GDM1 (cell line): Measurements from ENCODE around the gene FYCO1.
"Not testable (repeated sequence)": the region's sequence is repeated elsewhere in the genome, so short reads cannot be mapped to it uniquely, and the experiment has no call there.

Experiments
- DNase-seq: peaks from one replicate; lab custom pipeline; 2025; lab: John Stamatoyannopoulos, UW

FYCO1 gene

DNA sequence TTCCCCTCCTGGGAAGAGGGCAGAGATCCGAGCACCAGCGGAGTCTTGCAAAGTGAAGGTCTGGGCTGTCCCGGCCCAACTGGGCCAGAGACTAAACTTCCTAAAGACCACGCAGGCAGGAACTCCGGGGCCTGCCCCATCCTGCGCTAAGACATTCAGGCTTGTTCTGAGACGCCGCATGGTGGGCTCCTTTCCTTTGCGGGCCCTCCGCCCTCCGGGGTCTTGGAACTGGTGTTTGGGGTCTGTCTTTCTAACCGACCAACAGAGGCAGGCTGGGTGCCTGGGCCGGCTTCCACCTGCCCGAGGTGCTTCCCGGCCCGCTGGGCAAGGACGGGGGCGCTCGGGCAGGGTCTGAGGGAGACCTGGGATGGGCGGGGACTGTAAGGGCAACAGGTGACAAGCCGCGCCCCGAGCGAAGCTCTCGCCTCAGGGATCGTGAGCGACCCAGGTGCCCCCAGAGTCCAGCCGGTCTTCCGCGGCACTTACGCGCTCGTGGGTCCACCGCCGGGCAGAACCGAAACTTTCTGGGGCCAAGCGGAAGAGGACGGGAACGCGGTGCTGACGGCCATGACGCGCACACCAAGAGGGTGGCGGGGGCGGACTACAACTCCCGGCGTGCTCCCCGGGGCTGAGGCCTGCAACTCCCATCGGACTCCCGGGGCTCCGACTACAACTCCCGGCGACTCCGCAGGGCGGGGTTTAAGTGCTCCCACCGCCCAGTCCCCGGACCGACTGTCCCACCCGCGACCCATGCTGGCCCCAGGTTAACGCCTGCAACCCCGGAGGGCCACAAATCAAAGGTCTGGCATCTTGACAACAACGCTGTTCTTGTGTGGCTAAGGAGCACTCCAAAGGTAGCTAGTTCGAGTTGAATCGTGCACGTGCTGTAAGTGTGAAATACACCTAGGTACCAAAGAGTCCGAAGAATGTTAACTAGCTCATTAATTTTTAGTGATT is at the start of gene FYCO1:
TSS of gene FYCO1 (minus strand) at position 589 of the 957 bp plus-strand sequence. CDS start 10,914 bp downstream, outside the sequence.
- peak; percentile 78 for DNase-seq

DNA sequence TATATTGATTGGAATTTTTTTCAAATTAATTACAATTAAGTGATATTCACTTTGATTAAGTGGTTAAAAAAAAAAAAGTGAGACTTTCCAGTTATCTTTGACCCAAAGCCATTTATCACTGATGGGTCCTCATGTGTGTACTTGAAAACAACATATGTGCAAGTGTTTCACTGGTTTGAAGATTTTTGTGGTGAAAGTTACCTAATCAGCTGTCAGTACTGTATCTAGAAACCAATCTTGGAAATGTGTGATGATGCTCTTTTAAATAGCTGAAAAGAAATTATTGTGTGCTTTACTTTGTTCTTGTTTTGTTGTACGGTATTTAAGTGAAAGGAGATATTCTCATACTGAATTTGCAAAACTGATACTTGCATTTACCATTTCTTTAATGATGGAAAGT is 43.3 kb upstream of the FYCO1 start:
- no peak for DNase-seq

DNA sequence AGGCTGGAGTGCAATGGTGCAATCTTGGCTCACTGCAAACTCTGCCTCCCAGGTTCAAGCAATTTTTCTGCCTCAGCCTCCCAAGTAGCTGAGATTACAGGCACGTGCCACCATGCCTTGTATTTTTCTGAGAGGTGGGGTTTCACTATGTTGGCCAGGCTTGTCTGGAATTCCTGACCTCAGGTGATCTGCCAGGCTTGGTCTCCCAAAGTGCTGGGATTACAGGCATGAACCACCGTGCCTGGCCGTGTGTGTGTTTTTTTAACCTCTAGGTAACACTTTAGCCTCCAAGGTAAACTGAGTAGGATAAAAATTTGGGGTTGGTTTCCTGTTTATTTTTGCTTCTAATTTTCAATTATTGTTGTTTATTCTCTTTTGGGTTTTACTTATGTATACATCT is 42.4 kb upstream of the FYCO1 start:
- DNase-seq, result not testable (repeated sequence)

DNA sequence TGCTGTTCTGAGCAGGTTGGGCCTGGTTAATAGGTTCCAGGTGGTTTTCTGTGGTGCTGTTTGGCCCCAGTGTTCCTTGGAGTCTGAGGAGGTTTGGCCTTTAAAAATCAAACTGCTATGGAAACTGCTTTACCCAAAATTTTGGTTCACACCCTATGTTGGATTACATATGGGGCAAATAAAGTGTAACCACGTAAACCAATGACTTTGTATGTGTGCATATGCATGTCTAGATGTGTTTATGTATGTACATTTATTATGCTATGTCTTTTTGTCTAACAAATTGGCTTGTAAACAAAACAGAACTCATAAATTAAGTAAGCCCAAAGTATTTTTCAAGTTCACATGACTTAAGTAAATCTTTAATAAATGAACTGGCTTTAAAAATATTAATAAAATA is 40.6 kb upstream of the FYCO1 start:
- DNase-seq, result no peak

DNA sequence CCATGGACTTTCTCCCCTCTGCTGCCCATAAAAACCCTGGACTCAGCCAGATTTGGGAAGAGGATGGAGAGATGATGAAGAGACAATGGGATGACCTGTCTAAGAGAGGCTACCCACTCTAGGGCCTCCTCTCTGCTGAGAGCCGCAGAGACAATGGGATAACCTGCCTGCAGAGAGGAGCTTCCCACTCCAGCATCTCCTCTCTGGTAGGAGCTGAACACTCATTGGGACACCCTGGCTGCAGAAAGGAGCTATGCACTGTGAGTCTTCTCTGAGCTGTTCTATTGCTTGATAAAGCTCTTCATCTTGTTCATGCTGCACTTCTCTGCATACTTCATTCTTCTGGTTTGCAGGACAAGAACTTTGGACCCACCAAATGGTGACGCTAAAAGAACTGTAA is 36.1 kb upstream of the FYCO1 start:
- no peak for DNase-seq

DNA sequence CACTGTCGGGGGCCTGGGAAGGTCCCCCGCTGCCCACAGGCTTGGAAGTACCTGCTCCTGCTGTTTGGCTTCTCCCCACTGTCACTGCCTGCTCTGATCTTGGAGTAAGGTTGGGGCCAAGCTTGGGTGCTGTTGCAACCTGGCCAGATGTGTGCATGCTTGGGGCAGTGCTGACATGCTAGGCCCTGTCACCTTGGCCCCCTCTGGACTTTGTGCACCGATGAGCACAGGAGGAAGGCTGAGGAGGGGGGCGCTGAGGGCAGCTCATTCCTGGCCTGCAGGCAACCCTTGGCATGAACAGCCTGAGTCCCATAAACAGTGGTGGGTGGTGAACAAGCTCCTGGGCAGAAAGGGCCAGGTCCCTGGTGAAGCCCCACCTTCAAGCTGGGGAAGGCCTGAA is 35.6 kb upstream of the FYCO1 start:
- no peak for DNase-seq

DNA sequence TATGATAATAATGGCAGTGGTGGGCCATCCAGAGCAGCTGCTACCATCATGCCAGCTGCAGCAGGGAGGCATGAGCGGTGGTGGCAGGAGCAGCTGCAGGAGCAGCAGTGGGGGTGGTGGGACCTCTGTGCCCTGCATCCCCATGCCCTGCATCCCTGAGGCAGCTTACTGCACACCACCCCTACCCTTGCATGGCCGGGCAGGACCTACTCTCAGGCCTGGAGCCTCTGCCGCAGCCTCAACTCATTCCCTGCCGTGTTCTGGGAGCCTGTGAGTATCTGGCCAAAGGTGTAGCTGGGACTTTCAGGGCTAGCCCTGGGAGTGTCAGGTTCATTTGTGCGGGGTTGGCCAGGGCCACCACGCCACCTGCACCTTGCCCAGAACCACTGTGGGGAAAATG is 35.0 kb upstream of the FYCO1 start:
- DNase-seq, result no peak

DNA sequence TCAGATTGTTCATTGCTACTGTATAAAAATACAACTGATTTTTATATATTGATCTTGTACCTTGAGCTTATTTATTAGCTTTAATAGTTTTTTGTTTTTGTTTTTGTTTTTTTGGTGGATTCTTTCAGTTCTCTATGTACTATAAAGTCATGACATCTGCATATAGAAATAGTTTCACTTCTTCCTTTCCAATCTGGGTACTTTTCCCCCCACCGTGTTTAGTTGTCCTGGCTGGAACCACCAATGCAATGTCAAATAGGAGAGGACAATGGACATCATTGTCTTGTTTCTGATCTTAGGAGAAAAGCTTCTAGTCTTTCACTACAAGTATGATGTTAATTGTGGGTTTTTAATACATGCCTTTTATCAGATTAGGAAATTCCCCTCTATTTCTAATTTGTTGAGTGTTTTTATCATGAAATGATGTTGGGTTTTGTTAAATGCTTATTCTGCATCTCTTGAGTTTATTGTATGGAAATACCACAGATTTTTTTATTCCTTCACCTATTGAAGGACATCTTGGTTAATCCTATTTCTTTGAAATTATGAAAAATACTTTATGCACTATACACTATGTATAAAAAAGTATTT is 34.4 kb upstream of the FYCO1 start:
- DNase-seq, result no peak

DNA sequence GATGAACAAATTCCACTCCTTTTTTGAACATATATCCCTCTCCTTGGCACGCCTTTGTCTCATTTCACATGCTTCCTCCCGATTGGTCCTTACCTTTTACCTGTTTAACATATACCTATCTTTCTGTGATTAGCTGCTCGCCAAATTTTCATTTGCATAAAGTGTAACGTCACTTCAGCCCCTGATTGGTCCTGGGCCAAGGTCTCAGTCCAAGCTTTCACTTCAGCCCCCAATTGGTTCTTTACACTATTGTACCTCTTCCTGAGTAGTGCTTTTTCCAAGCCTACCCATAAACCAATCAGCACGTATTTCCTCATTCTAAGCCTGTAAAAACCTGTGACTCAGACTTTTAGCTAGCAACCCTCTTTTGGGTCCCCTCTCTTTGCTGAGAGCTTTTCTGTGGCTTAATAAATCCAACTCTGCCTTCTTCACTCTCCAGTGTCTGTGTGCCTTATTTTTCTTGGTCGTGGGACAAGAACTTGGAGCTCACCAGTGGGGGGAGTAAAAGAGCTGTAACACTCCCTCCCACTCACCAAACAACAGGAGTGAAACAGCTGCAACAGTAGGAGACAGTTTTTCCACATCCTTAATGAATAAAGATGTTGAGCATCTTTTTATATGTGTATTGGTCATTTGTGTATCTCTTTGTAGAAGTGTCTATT is 32.2 kb upstream of the FYCO1 start:
- DNase-seq, result no peak

DNA sequence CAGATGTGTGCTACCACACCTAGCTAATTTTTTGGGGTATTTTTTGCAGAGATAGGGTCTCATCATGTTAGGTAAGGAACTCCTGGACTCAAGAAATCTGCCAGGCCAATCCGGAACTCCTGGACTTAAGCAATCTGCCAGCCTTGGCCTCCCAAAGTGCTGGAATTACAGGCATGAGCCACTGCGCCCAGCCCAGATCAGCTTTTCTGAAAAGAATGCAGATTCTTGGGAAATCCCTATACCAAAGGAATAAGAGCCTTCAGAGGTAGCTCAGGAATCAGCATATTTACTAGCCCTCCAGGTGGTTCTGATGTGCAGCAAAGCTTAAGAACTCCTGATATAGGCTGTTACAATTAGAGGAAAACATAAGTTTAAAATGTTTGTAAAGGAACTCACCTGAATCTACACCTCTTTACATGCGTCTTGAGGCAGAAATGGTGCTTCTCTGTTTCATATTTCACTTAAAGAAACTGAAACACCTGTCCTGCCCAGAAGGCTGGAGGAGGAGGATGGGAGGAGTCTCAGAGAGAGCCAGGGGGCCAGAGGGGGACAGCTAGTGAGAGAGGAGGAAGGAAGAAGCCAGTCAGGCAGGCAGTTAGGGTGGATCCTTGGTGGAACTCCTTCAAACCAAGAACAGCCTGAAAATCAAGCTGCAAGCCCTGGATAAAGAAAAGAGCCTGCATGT is 31.5 kb upstream of the FYCO1 start, which contains the start of gene XCR1:
TSS of gene XCR1 (minus strand) at position 463 of the 685 bp plus-strand sequence. CDS start 5,536 bp downstream, outside the sequence.
- no peak for DNase-seq

DNA sequence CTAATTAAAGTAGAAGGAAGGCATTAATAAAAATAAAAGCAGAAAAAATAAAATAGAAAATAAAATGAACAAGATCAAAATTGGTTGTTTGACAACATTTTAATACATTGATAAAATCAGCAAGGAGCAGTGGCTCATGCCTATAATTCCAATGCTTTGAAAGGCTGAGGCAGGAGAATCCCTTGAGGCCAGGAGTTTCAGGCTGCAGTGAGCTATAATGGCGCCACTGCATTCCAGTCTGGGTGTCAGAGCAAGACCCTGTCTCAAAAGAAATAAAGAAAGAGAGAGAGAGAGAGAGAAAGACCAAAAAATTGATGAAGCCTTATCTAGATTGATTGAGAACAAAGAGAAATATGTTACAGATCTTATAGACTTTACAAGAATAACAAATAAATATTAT is 29.5 kb upstream of the FYCO1 start:
- no peak for DNase-seq

DNA sequence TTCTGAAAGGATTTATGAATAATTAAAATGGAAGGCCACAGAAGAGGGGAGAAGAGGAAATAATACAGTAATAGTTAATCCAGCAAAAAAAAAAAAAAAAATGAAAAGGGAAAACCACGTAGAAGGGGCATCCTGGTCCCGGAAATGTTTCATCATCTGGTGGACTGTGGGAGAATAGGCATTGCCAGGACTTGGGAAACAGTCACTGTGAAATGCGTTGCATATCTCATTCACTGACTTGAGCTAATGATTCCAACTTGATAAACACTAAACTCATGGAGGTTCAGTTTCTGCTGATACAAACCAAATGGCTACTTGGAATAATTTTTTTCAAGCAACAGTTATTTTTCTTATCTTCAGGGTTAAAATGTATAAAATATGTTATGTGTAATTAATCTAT is 28.5 kb upstream of the FYCO1 start:
- no peak for DNase-seq

DNA sequence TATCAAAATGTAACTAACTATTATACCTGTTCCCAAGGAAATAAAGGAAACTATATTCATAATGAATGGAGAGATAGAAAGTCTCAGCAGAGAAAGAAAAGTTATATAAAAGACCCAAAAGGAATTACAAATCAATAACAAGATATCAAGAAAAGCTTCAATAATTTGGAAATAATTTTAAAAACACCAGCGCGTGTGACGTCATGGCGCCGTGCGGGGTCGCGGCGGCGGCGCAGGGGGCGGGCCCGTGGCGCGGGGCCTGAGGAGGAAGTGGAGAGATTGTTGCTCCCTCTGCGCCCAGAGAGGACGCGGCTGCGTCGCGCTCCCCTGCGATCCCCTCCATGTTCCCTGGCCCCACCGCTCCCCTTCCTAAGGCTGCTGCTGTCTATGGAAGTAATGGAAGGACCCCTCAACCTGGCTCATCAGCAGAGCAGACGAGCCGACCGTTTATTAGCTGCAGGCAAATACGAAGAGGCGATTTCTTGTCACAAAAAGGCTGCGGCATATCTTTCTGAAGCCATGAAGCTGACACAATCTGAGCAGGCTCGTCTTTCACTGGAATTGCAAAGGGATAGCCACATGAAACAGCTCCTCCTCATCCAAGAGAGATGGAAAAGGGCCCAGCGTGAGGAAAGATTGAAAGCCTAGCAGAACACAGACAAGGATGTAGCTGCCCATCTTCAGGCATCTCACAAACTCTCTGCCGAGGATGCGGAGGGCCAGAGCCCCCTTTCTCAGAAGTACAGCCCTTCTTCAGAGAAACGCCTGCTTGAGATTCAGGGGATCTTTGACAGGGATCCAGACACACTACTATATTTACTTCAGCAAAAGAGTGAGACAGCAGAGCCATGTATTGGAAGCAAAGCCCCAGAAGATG is 27.5 kb upstream of the FYCO1 start:
- no peak for DNase-seq

DNA sequence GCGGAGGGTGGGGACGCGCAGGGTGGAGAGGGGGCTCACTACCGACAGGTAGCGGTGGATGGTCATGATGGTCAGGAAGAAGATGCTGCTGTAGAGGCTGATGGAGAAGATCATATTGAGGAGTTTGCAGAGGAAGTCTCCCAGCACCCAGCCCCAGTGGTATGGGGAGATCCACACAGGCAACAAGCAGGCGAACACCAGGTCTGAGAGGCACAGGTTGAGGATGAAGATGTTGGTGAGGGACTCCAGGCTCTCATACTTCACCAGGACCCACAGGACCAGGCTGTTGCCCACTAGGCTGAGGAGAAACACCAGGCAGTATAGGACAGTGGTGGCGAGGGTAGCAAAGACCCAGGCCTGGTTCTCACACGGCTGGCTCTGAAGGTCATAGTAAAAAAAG is 25.9 kb upstream of the FYCO1 start:
- no peak for DNase-seq

DNA sequence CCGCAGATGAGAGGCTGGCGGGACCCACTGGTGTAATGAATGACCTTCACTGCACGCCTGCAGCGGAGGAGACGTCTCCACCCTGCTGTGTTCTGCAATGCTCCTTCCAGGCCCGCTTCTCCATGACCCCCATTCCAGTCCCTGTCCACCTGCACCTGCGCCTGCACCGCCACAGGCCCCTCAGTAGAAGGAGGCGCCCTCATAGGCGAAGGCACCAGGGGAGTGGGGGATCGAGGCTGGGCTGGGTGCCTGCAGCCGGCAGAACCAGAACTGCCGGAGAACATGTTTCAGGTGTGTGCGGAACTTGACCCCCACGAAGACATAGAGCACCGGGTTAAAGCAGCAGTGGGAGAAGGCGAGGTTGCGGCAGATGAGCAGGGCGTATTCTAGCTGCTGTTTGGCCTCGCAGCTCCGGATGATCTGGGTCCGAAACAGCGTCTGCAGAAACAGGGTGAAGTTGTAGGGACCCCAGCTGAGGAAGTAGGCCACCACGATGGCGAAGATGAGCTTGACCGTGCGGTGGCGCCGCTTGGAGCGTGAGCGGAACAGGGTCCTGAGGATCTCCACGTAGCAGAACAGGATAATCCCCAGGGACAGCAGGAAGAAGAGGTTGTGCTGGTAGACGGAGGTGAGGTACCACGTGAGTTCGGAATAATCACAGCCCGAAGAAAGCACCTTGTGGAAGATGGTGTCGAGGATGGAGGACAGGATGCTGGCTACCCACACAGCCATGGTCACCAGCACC is 25.3 kb upstream of the FYCO1 start:
- DNase-seq, result no peak

DNA sequence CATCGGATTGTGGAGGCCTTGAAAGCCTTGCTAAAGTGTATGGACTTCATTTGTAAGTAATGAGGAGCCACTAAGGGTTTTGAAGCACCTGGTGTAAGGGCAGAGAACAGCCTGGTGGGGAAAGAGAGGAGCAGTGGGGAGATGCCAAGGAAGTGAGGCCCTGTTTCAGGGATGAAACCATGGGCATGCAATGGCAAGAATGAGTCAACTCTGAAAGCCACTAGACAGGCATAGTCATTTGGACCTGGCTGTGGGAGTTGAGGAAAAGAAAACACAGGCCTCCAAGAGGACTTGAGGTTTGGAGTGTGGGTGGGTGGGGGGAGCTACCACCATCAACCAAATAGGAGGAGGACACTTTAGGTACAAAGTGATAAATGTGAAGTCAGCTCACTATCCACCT is 24.1 kb upstream of the FYCO1 start:
- no peak for DNase-seq

DNA sequence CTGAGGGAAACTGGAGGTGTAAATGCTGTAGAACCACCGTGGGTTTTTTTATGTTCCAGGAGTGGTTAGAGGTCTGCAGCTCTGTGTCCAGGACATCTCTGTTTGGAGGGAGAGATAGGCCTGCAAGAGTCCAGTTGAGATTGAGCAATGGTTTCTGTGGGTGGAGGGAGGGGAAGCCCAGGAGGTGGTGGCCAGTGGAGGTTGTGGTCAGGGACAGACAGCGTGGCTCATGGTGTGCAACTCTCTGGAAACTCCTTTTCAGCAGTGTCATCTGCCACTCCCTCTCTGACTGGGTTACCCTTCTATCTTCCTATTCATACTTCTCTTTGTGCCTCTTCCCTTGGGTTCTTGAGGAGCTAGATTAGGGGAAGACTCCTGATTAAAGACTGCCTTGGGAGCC is 22.1 kb upstream of the FYCO1 start:
- no peak for DNase-seq

DNA sequence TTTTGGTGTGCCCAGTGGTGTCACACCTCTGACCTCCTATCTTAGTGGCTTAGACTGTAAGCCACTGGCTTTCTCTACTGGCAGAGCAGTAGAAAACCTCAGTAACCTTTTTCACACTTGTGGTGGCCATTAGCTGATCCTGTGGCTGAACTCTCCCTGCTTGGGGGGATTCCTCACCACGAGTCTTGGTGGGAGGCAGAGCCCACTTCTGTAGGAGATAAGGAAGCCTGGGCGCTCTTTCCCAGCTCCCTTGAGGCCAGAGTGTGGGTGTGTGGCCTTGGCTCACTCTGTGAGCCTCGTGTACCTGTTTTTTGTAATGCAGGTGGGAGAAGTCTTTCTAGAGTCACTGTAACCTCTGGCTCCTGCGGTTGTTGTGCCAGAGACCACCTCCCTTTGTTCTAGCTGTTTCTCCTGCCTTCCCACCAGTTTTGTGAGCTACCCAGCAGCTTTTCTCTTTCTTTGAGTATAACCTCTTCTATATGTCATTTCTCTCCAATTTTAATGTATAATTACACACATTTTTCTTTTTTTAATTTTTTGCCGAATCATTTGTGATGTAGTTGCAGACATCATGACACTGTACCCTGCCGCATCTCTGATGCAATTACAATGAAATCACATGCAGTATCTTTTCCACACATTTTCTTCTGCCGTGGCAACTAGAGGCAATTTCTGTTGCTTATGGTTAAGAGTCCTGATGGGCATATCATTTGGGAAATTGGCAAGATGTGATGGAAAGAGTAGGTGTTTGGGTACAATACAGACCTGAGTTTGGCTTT is 17.9 kb upstream of the FYCO1 start:
- DNase-seq, result no peak

DNA sequence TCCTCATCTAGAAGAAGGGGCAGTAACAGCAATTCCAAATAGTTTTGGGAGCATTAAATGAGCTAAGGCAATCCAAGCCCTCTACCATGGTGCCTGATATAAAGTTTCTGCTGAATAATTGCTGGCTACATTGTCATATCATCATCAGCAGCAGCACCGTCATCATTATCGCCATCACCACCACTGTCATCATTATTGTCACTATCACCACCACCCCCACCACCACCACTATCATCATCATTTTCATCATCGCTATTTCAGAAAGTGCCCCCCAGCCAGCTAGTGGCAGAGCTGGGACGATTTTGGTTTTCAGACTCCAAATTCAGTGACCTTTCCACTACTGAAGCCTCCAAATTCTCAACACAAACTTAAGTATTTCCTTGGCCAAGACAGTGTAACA is 16.6 kb upstream of the FYCO1 start:
- DNase-seq, result no peak
